Uterus (tissue), 4 donors: Measurements from ENCODE around the gene HTRA1. TPM values are rescaled to one million over a fixed set of nuclear protein-coding genes. Genes with fewer than 3 reads are reported as not detected.

Experiments
- DNase-seq, 2 donors: peaks; one replicate each; pipeline ENCODE4 v3.0.0-alpha.2; 2019 to 2020
- H3K27ac ChIP-seq, 2 donors: fragments of 200-600 bp; sonication (generic); 1 replicate in 1 of 2; 2 replicates in 1 of 2; pipeline ENCODE4 v1.5.1; 2016 to 2018
- H3K27me3 ChIP-seq, 2 donors: fragments of 200-600 bp; sonication (generic); one replicate each; pipeline ENCODE4 v1.5.1; 2018 to 2019; ENCODE audit warnings: control low read depth in 1 of 2
- H3K36me3 ChIP-seq, 2 donors: fragments of 200-600 bp; sonication (generic); one replicate each; pipeline ENCODE4 v1.5.1; 2019; ENCODE audit warnings: control low read depth in 1 of 2
- H3K4me1 ChIP-seq, 2 donors: fragments of 200-600 bp; sonication (generic); one replicate each; pipeline ENCODE4 v1.5.1; 2018 to 2019; ENCODE audit warnings: control low read depth in 1 of 2
- H3K4me3 ChIP-seq, 2 donors: fragments of 200-600 bp; sonication (generic); 1 replicate in 1 of 2; 2 replicates in 1 of 2; pipeline ENCODE4 v1.5.1; 2018 to 2019; ENCODE audit warnings: mild to moderate bottlenecking in 1 of 2
- H3K9me3 ChIP-seq, 2 donors: fragments of 200-600 bp; sonication (generic); one replicate each; pipeline ENCODE4 v1.5.1; 2019; ENCODE audit warnings: control low read depth in 1 of 2
- CTCF ChIP-seq, 4 experiments: fragments of 200-600 bp in 2 of 4; fragments of 450-650 bp in 2 of 4; sonication (generic) in 2 of 4; IDR thresholded peaks; one replicate each; pipeline ENCODE4 v1.5.1; 2016 to 2019; ENCODE audit warnings: antibody characterized with exemption in 4 of 4, mild to moderate bottlenecking in 2 of 4, moderate library complexity in 1 of 4
- POLR2A ChIP-seq, 2 donors: fragments of 450-650 bp; IDR thresholded peaks; one replicate each; pipeline ENCODE4 v1.6.1; 2016; ENCODE audit warnings: antibody characterized with exemption in 2 of 2, mild to moderate bottlenecking in 1 of 2, moderate library complexity in 1 of 2
- intact Hi-C: fragments of 100-400 bp; cut with DNase I; formaldehyde crosslinking; loops from one replicate; pipeline ENCODE4 v1.15.1; 2023; ENCODE audit warnings: low total_unique reads
- total RNA-seq, 4 donors: library from RNA; depleted of rRNA in 3 of 4; stranded (reverse); fragments of >200 nt in 3 of 4; gene quantifications; one replicate each; pipeline versions ENCODE4 v1.1.0 to v1.2.4, GENCODE V29; 2014 to 2023
- donor health status: DM: yes; HTN: yes; CAD: no.

HTRA1 gene
- total RNA-seq, 4 donors from 2014 or later, result 98.3 to 153 (median 142) TPM

GRCh38 chr10:122505011-122505410, 43.7 kb downstream of the HTRA1 start:
- H3K27ac ChIP-seq, result peak overlapping the region; percentile 80 to 91
- DNase-seq, result no peak
- intact Hi-C loops, result no loop called here

GRCh38 chr10:122505885-122506645, 44.7 kb downstream of the HTRA1 start:
- Histone ChIP-seq H3K27me3 (no peaks in the 10 kb centered on the region), H3K4me1 (peaks cover 0 to 3% of the 10 kb centered on the region in 2 donors), H3K27ac (peak overlapping the region; percentile 80 to 91), H3K4me3 (no peak overlapping the region), H3K9me3 (no peaks in the 10 kb centered on the region), H3K36me3 (no peaks in the 10 kb centered on the region)
- intact Hi-C loops, result no loop called here
- DNase-seq, result no peak
- TF ChIP-seq POLR2A (IDR thresholded peaks at IDR 0.05) (no peak), CTCF (IDR thresholded peaks at IDR 0.05) (no peak)

More at GRCh38 chr10:122505011-122505410, 43.7 kb downstream of the HTRA1 start:
- no peak for TF ChIP-seq CTCF (IDR thresholded peaks at IDR 0.05)
- no peak for TF ChIP-seq POLR2A (IDR thresholded peaks at IDR 0.05)
- H3K27me3 ChIP-seq, result no peaks in the 10 kb centered on the region
- H3K4me1 ChIP-seq, result peaks cover 0 to 3% of the 10 kb centered on the region in 2 donors
- H3K36me3 ChIP-seq, result no peaks in the 10 kb centered on the region
- no peaks in the 10 kb centered on the region for H3K9me3 ChIP-seq
- no peak overlapping the region for H3K4me3 ChIP-seq

- Histone ChIP-seq H3K9me3 (no peaks in the 10 kb centered on the region), H3K27ac (peak overlapping the region; percentile 44 to 54), H3K4me1 (peaks cover 0 to 3% of the 10 kb centered on the region in 2 donors), H3K27me3 (no peaks in the 10 kb centered on the region), H3K4me3 (no peak overlapping the region), H3K36me3 (no peaks in the 10 kb centered on the region)
- DNase-seq, result no peak
- no peak for TF ChIP-seq CTCF (IDR thresholded peaks at IDR 0.05)
- no peak for TF ChIP-seq POLR2A (IDR thresholded peaks at IDR 0.05)
- intact Hi-C loops, result no loop called here
Measured at GRCh38 chr10:122507616-122508015, 46.3 kb downstream of the HTRA1 start.

GRCh38 chr10:122508021-122508420, 46.7 kb downstream of the HTRA1 start:
- DNase-seq, result no peak
- Histone ChIP-seq H3K36me3 (no peaks in the 10 kb centered on the region), H3K27me3 (no peaks in the 10 kb centered on the region), H3K4me1 (peaks cover 0 to 3% of the 10 kb centered on the region in 2 donors), H3K9me3 (no peaks in the 10 kb centered on the region), H3K27ac (peak overlapping the region; percentile 44 to 54), H3K4me3 (no peak overlapping the region)
- TF ChIP-seq POLR2A (IDR thresholded peaks at IDR 0.05), result no peak
- TF ChIP-seq CTCF (IDR thresholded peaks at IDR 0.05), result no peak
- intact Hi-C loops, result no loop called here

GRCh38 chr10:122509323-122509722, 48.0 kb downstream of the HTRA1 start:
- Histone ChIP-seq H3K27ac (peak overlapping the region; percentile 1 to 58), H3K4me1 (peaks cover 0 to 3% of the 10 kb centered on the region in 2 donors), H3K27me3 (no peaks in the 10 kb centered on the region), H3K9me3 (no peaks in the 10 kb centered on the region), H3K4me3 (no peak overlapping the region), H3K36me3 (no peaks in the 10 kb centered on the region)
- intact Hi-C loops, result no loop called here
- no peak for DNase-seq
- TF ChIP-seq POLR2A (IDR thresholded peaks at IDR 0.05) (no peak), CTCF (IDR thresholded peaks at IDR 0.05) (no peak)
